Measurements from ENCODE around the gene CUX1. TPM values are rescaled to one million over a fixed set of nuclear protein-coding genes. Genes with fewer than 3 reads are reported as not detected.

Gene CUX1
- total and polyA plus RNA-seq, 2 of the 13 experiments (the other 11 are each of a cell fraction or from before 2014, with no cell fraction given) = 13.7 to 14.9 TPM

- no peak for DNase-seq (ENCODE audit: low spot score)
- no peak for TF ChIP-seq ZNF816 (CRISPR knock-in tag; IDR thresholded peaks at IDR 0.05; ENCODE audit: borderline replicate concordance)
- TF ChIP-seq SKI (IDR thresholded peaks at IDR 0.05; ENCODE audit: partially characterized antibody) = peak; percentile 13
These were observed 38.2 kb upstream of the CUX1 start for GRCh38 chr7:101779267-101779666.

DNA sequence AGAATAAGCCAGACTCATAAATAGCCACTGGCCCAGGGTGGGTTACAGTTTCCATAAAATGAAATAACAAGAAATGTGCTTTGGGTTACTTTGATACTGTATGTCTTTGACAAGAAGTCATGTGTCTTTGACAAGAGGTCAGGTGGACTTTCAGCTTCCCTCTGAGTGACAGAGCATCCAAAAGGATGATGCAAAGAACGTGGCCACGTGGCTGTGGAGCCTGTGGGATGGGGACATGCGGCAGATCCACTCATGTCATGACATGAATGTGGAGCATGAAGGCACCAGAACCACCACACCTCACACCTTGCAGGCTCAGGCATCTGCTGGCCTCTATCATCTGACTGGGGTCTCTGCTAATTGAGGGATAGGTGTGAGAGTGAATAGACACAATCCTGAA lies 37.1 kb upstream of the CUX1 start:
- 0% methylated on average over 2 of the region's 3 CpGs for WGBS (ENCODE audit: low lambda C conversion rate)
- POLR2A ChIA-PET = no interaction called here
- CTCF ChIA-PET (ENCODE audit: low intra/inter-chr PET ratio, low total read pairs) = no interaction called here
- TF ChIP-seq MNT (IDR thresholded peaks at IDR 0.05) = peak; percentile 74
- TF ChIP-seq, protein P1, sequence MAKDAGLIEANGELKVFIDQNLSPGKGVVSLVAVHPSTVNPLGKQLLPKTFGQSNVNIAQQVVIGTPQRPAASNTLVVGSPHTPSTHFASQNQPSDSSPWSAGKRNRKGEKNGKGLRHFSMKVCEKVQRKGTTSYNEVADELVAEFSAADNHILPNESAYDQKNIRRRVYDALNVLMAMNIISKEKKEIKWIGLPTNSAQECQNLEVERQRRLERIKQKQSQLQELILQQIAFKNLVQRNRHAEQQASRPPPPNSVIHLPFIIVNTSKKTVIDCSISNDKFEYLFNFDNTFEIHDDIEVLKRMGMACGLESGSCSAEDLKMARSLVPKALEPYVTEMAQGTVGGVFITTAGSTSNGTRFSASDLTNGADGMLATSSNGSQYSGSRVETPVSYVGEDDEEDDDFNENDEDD (CRISPR knock-in tag; IDR thresholded peaks at IDR 0.05; ENCODE audit: borderline replicate concordance) = no peak
- Histone ChIP-seq H3K4me2 (ENCODE audit: low read depth, low read length) (no peak overlapping the region), H2AFZ (ENCODE audit: low read length) (no peak overlapping the region), H3K79me2 (ENCODE audit: insufficient read depth, low read length) (no peaks in the 10 kb centered on the region), H3K27me3 (ENCODE audit: control insufficient read depth in 1 of 2, insufficient read depth in 2 of 2, low read length in 2 of 2) (peaks cover 4 to 26% of the 10 kb centered on the region in 2 experiments; a peak in 4 of 5 replicates), H4K20me1 (ENCODE audit: insufficient read depth, low read length) (no peaks in the 10 kb centered on the region), H3K9ac (ENCODE audit: insufficient read depth, low read depth, low read length) (no peak overlapping the region), H3K9me3 (ENCODE audit: low read length) (no peaks in the 10 kb centered on the region), H3K4me3 (replicated peaks in 1 of 3; ENCODE audit: insufficient read depth in 1 of 3, low read depth in 2 of 3, low read length in 3 of 3) (no peak overlapping the region), H3K4me1 (ENCODE audit: insufficient read depth, low read length) (peaks cover 17% of the 10 kb centered on the region), H3K27ac (ENCODE audit: extremely low read length, insufficient read depth, low read length) (no peak overlapping the region), H3K36me3 (replicated peaks in 1 of 2; ENCODE audit: control insufficient read depth in 1 of 2, insufficient read depth in 2 of 2, low read length in 2 of 2) (no peaks in the 10 kb centered on the region)
- FAIRE-seq (no peak), ATAC-seq (no peak), DNase-seq (ENCODE audit: low spot score) (no peak)
- no TSS peak for BruUV-seq (replicated peaks)
- in situ Hi-C loops (cut with HindIII; ENCODE audit: extremely low pct_ligation_motif_present, low pct_unique_long_range_greater_than_20kb) (no loop called here), intact Hi-C loops (cut with micrococcal nuclease; ENCODE audit: unreplicated experiment) (no loop called here)

More at GRCh38 chr7:101779267-101779666, 38.2 kb upstream of the CUX1 start:
- no TSS peak for BruUV-seq (replicated peaks)
- peaks cover 6 to 20% of the 10 kb centered on the region in 2 experiments; a peak in 4 of 5 replicates for H3K27me3 ChIP-seq (ENCODE audit: control insufficient read depth in 1 of 2, insufficient read depth in 2 of 2, low read length in 2 of 2)
- H3K27ac ChIP-seq (ENCODE audit: extremely low read length, insufficient read depth, low read length) = no peak overlapping the region
- ATAC-seq (no peak), FAIRE-seq (no peak)
- ChIA-PET CTCF (ENCODE audit: low intra/inter-chr PET ratio, low total read pairs) (no interaction called here), POLR2A (no interaction called here)
- 31% methylated on average over 3 of the region's 4 CpGs for WGBS (ENCODE audit: low lambda C conversion rate)
- H3K4me1 ChIP-seq (ENCODE audit: insufficient read depth, low read length) = peaks cover 10% of the 10 kb centered on the region
- no peak overlapping the region for H3K4me2 ChIP-seq (ENCODE audit: low read depth, low read length)
- no peaks in the 10 kb centered on the region for H3K36me3 ChIP-seq (replicated peaks in 1 of 2; ENCODE audit: control insufficient read depth in 1 of 2, insufficient read depth in 2 of 2, low read length in 2 of 2)
- no peak overlapping the region for H2AFZ ChIP-seq (ENCODE audit: low read length)
- intact Hi-C loops (cut with micrococcal nuclease; ENCODE audit: unreplicated experiment) = no loop called here
- H3K9ac ChIP-seq (ENCODE audit: insufficient read depth, low read depth, low read length) = no peak overlapping the region
- H3K79me2 ChIP-seq (ENCODE audit: insufficient read depth, low read length) = no peaks in the 10 kb centered on the region
- H4K20me1 ChIP-seq (ENCODE audit: insufficient read depth, low read length) = no peaks in the 10 kb centered on the region
- in situ Hi-C loops (cut with HindIII; ENCODE audit: extremely low pct_ligation_motif_present, low pct_unique_long_range_greater_than_20kb) = no loop called here
- no peak overlapping the region for H3K4me3 ChIP-seq (replicated peaks in 1 of 3; ENCODE audit: insufficient read depth in 1 of 3, low read depth in 2 of 3, low read length in 3 of 3)
- H3K9me3 ChIP-seq (ENCODE audit: low read length) = no peaks in the 10 kb centered on the region
